K562 treated with DMSO at 1 percent for 12 hours (cell line): ENCODE measurements around the gene ZFR. TPM values are rescaled to one million over a fixed set of nuclear protein-coding genes. Genes with fewer than 3 reads are reported as not detected.

Source experiments
- total RNA-seq: library from RNA; unstranded; fragments of 300-600 nt; gene quantifications from 2 replicates; pipeline ENCODE4 v1.2.3, GENCODE V29; 2022; ENCODE audit not compliant: insufficient read depth

ZFR gene
- 23.0 and 79.6 TPM in 2 replicates for total RNA-seq

DNA sequence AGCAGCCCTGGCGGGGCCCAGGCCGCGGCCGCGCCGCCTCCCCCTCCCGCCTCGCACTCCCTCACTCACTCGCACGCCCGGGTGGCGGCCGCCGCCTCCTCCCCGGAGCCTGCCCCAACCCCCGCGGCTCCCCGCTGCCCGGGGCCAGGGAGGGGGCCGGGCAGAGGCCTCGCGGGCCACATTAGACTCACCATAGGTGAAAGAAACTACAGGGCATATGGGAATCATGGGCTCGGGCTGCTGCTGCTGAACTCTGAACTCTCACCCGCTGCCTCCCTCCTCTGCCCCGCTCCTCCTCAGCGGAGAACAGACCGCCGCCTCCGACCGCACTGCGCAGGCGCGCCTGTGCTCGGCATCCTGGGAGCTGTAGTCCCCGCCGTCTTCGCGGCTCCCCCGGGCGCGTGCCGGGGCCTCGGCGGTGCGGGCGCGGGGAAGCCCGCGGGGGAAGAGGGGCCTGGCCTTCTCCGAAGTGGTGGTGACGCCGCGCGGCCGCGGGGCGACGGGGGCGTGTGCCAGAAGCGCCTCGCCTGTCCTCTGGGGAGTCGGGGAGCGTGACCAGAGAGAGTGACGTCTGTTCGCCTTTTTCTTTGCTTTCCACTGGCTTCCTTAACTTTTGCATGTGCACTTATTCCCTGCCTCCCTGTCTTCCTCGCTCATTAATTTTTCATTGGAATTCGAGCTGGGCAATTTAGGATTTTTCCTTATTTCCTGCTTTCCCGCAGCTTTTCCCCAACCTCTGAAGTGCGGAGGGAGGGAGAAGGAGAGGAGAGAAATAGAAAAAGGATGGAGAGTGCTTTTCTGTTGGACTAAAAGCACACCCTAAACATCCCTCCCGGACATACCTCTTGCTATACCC, at the start of gene ZFR:
ZFR (minus strand) TSS at position 310 of the 856 bp plus-strand sequence; CDS start at position 228, 82 bp downstream.

DNA sequence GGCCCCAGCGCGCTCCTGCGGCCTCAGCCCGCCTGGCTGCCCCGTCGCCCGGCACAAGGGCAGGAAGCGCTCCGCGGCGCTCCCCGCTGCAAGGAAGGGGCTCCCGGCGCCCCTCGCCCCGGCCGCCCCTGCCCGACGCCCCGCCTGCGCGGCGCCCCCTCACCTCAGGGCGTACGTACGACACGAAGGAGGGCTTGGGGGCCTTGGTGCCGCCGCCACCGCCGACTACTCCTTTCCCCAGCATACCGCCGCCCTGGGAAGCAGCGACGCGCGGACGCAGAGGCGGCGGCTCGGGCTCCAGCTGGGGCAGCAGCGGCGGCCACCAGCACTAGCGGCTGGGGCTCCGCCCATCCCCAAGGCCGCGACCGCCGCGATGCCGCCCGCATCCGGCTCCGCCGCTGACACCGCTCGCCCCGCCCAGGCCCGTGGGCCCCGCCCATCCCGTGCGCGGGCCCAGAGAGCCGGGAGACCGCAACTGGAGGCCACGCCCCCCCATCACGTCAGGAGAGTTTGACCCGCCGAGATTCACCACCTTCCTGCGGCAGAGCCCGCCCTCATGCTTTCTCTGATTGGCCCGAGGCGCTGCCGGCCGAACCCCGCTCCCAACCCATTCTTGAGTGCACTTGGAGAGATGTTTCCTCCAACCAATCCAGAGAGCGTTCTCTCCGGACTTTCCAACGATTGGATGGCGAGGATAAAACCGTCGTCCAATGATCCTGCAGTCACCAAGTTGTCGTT, 131.8 kb downstream of the ZFR start, which contains the start of gene MTMR12:
MTMR12 (minus strand) TSS at position 345 of the 738 bp plus-strand sequence; CDS start at position 244, 101 bp downstream.

Other genes starting within 250 kb of the ZFR start
- 6.2 and 17.3 TPM in 2 replicates for gene MTMR12, start 131.8 kb downstream of the ZFR start, total RNA-seq
- 143 and 159 TPM in 2 replicates for gene SUB1, start 140.8 kb upstream of the ZFR start, total RNA-seq